Measurements from ENCODE around the gene PLEK2.
"Not testable (repeated sequence)": the region's sequence is repeated elsewhere in the genome, so short reads cannot be mapped to it uniquely, and the experiment has no call there.

The PLEK2 gene

GRCh38 chr14:67358924-67359774 is 52.8 kb downstream of the PLEK2 start:
- no peak for DNase-seq (ENCODE audit: low read depth in 3 of 3)

DNA sequence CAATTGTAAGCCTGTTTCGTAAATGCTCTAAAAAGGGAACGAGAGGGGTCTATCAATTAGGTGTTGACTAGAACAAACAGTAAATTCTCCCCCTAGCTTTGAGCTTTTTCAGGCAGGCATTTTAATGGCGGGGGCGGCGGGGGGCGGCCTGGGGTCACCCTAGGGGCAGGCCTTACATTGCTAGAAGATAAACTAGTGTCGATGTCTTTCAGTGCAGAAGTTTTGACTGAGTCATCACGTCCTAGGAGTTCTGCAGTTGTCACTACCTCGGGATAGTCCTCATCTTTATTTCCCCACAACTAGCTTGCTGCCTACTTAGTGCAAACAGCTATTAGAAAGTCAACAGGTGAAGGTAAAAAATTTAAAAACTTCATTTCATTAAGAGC is 54.0 kb downstream of the PLEK2 start:
- no peak for DNase-seq (ENCODE audit: low read depth in 3 of 3)

- DNase-seq (ENCODE audit: low read depth in 3 of 3) = no peak
Observed at GRCh38 chr14:67357186-67357968, 54.6 kb downstream of the PLEK2 start.

- no peak for DNase-seq (ENCODE audit: low read depth in 3 of 3)
Observed at GRCh38 chr14:67352055-67352454, 59.9 kb downstream of the PLEK2 start.

GRCh38 chr14:67345583-67345982 is 66.4 kb downstream of the PLEK2 start:
- DNase-seq (ENCODE audit: low read depth in 3 of 3) = no peak

DNA sequence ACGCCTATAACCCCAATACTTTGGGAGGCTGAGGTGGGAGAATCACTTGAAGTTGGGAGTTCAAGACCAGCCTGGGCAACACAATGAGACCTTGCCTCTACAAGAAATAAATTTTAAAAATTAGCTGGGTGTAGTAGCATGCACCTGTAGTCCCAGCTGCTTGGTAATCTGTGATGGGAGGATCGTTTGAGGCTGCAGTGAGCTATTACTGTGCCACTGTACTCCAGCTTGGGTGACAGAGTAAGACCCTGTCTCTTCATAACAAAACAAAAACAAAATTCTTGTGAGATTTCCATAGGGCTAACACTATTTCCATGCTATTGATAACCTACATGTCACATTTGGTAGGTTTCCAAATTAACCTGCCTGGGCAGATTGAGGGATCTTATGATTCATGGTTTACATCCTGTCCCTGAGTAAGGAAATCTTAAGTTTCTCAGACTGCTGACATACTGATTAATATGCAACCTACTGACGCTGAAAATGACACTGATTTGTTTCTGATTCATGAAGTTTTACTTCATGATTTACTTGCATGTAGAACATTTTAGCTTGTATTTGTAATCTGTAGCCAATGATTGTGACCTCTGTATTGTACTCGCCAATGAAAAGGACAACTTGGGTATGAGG is 68.2 kb downstream of the PLEK2 start:
- DNase-seq (ENCODE audit: low read depth in 3 of 3) = no peak

DNA sequence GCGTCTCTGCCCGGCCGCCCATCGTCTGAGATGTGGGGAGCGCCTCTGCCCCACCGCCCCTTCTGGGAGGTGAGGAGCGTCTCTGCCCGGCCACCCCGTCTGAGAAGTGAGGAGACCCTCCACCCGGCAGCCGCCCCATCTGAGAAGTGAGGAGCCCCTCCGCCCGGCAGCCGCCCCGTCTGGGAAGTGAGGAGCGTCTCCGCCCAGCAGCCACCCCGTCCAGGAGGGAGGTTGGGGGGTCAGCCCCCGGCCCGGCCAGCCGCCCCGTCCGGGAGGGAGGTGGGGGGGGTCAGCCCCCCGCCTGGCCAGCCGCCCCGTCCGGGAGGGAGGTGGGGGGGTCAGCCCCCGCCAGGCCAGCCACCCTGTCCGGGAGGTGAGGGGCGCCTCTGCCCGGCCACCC is 70.7 kb downstream of the PLEK2 start:
- not testable (repeated sequence) for DNase-seq (ENCODE audit: low read depth in 3 of 3)
